22Rv1 (cell line): ENCODE data around the gene SBK2.

Experiments
- H3K27ac ChIP-seq: fragments of 450-650 bp; 2 replicates; pipeline ENCODE4 v1.5.1; 2017
- CTCF ChIP-seq: fragments of 450-650 bp; IDR thresholded peaks from 2 replicates; pipeline ENCODE4 v1.5.1; 2017; ENCODE audit warnings: mild to moderate bottlenecking
- ZFX ChIP-seq: fragments of 450-650 bp; IDR thresholded peaks from 2 replicates; pipeline ENCODE4 v1.6.1; 2017; ENCODE audit warnings: antibody characterized with exemption, borderline replicate concordance

SBK2 gene

GRCh38 chr19:55552206-55552605, 15.3 kb upstream of the SBK2 start:
- TF ChIP-seq CTCF (no peak), ZFX (no peak)

GRCh38 chr19:55550321-55550650, 13.4 kb upstream of the SBK2 start:
- TF ChIP-seq CTCF: no peak
- no peak for TF ChIP-seq ZFX
- no peak overlapping the region for H3K27ac ChIP-seq

More at GRCh38 chr19:55552206-55552605, 15.3 kb upstream of the SBK2 start:
- H3K27ac ChIP-seq: no peak overlapping the region

- TF ChIP-seq CTCF (no peak), ZFX (no peak)
- H3K27ac ChIP-seq: peak overlapping the region; percentile 25; the same call in 1 of the 2 replicates
Measured at GRCh38 chr19:55549500-55550320, 12.8 kb upstream of the SBK2 start.

GRCh38 chr19:55546822-55547614, 10.1 kb upstream of the SBK2 start:
- no peak overlapping the region for H3K27ac ChIP-seq
- no peak for TF ChIP-seq CTCF
- TF ChIP-seq ZFX: no peak

GRCh38 chr19:55546011-55546410, 9.1 kb upstream of the SBK2 start:
- H3K27ac ChIP-seq: no peak overlapping the region
- TF ChIP-seq CTCF (no peak), ZFX (no peak)

- H3K27ac ChIP-seq: no peak within 1 kb of the TSS
- TF ChIP-seq CTCF (no peak), ZFX (no peak)
Measured at GRCh38 chr19:55545443-55545842, 8.5 kb upstream of the SBK2 start, which contains the start of gene SBK3. Gene SBK3, minus strand, starts transcription at chr19:55545543. Its CDS starts 0 bp downstream, at chr19:55545543.

GRCh38 chr19:55544776-55545439, 8.0 kb upstream of the SBK2 start:
- H3K27ac ChIP-seq: no peak overlapping the region
- no peak for TF ChIP-seq ZFX
- no peak for TF ChIP-seq CTCF
